IMR-90 (cell line): ENCODE results near the gene RDH13. TPM values are rescaled to one million over a fixed set of nuclear protein-coding genes. Genes with fewer than 3 reads are reported as not detected.

Experiments used
- ATAC-seq: fragments of 200-7000 bp; cut with Tn5 transposase; 2 replicates; pipeline ENCODE4 v1.9.1; 2020; ENCODE audit warnings: low read depth, mild to moderate bottlenecking, moderate library complexity
- BruUV-seq: library from RNA; stranded (reverse); fragments of 400-500 nt; replicated peaks from 2 replicates; lab custom pipeline; 2021; lab: Mats Ljungman, UMichigan
- CTCF ChIA-PET: fragments of 300-600 bp; formaldehyde crosslinking; extraction: SDS; loops from one replicate; lab custom pipeline; 2021; ENCODE audit warnings: antibody characterized with exemption; lab: Yijun Ruan, JAX
- POLR2A ChIA-PET: fragments of 300-600 bp; sonication (Branson Sonifier 250); formaldehyde crosslinking; loops from one replicate; lab custom pipeline; 2022; ENCODE audit warnings: antibody characterized with exemption; ENCODE audit not compliant: unreplicated experiment; lab: Charles Lee
- DNase-seq: peaks from one replicate; pipeline ENCODE4 v3.0.0; 2013
- H2AFZ ChIP-seq: replicated peaks from 2 replicates; pipeline ENCODE3; 2013; ENCODE audit warnings: low read length, mild to moderate bottlenecking; ENCODE audit not compliant: poor library complexity
- H2AK5ac ChIP-seq: 2 replicates; pipeline ENCODE4 v1.6.1; 2013; ENCODE audit warnings: low read depth, low read length, inconsistent platforms
- H2AK9ac ChIP-seq: replicated peaks from 2 replicates; pipeline ENCODE3; 2013; ENCODE audit warnings: mild to moderate bottlenecking, low read depth, low read length, moderate library complexity; ENCODE audit not compliant: poor library complexity
- H2BK120ac ChIP-seq: 2 replicates; pipeline ENCODE4 v1.6.1; 2013; ENCODE audit warnings: low read depth, low read length, inconsistent platforms
- H2BK15ac ChIP-seq: 3 replicates; pipeline ENCODE4 v1.6.1; 2013; ENCODE audit warnings: low read depth, low read length, inconsistent platforms
- H2BK20ac ChIP-seq: 2 replicates; pipeline ENCODE4 v1.6.1; 2013; ENCODE audit warnings: low read depth, mild to moderate bottlenecking, inconsistent platforms, low read length, moderate library complexity
- H2BK5ac ChIP-seq: 2 replicates; pipeline ENCODE4 v1.6.1; 2013; ENCODE audit warnings: mild to moderate bottlenecking, low read depth, low read length, inconsistent platforms; ENCODE audit not compliant: poor library complexity, severe bottlenecking
- H3K14ac ChIP-seq: replicated peaks from 2 replicates; pipeline ENCODE4 v1.6.1; 2013; ENCODE audit warnings: low read depth, low read length, inconsistent platforms
- H3K18ac ChIP-seq: 2 replicates; pipeline ENCODE4 v1.6.1; 2013; ENCODE audit warnings: low read depth, low read length, control low read depth
- H3K23ac ChIP-seq: 2 replicates; pipeline ENCODE4 v1.6.1; 2013; ENCODE audit warnings: low read depth, low read length, inconsistent platforms
- H3K27ac ChIP-seq: 2 replicates; pipeline ENCODE4 v1.5.1; 2013; ENCODE audit warnings: mild to moderate bottlenecking, control low read depth, low read length; ENCODE audit not compliant: insufficient read depth
- H3K27me3 ChIP-seq: 2 replicates; pipeline ENCODE4 v1.6.1; 2013; ENCODE audit warnings: low read length; ENCODE audit not compliant: control insufficient read depth, insufficient read depth
- H3K36me3 ChIP-seq: 2 replicates; pipeline ENCODE4 v1.6.1; 2013; ENCODE audit warnings: low read length, mixed read lengths; ENCODE audit not compliant: control insufficient read depth, insufficient read depth
- H3K4ac ChIP-seq: 2 replicates; pipeline ENCODE4 v1.6.1; 2013; ENCODE audit warnings: low read depth, low read length, inconsistent platforms
- H3K4me1 ChIP-seq: 2 replicates; pipeline ENCODE4 v1.6.1; 2013; ENCODE audit warnings: low read length, mixed read lengths; ENCODE audit not compliant: control insufficient read depth, insufficient read depth
- H3K4me2 ChIP-seq: 2 replicates; pipeline ENCODE4 v1.6.1; 2013; ENCODE audit warnings: low read depth, mild to moderate bottlenecking, control low read depth, low read length, moderate library complexity
- H3K4me3 ChIP-seq: 2 replicates; pipeline ENCODE4 v1.5.1; 2013; ENCODE audit warnings: low read depth, mild to moderate bottlenecking, control low read depth, low read length, moderate library complexity; ENCODE audit not compliant: insufficient read depth
- H3K56ac ChIP-seq: 2 replicates; pipeline ENCODE4 v1.6.1; 2013; ENCODE audit warnings: low read length, inconsistent platforms; ENCODE audit not compliant: insufficient read depth; ENCODE audit errors: extremely low read depth
- H3K79me1 ChIP-seq, 2 experiments: 2 replicates each; pipeline ENCODE4 v1.6.1; 2013; ENCODE audit warnings: low read length in 2 of 2, inconsistent platforms in 1 of 2, low read depth in 1 of 2
- H3K9ac ChIP-seq: 2 replicates; pipeline ENCODE4 v1.6.1; 2013; ENCODE audit warnings: low read depth, low read length, control low read depth
- H3K9me1 ChIP-seq: 2 replicates; pipeline ENCODE4 v1.6.1; 2013; ENCODE audit warnings: low read length, inconsistent platforms; ENCODE audit not compliant: insufficient read depth
- H3K9me3 ChIP-seq: 2 replicates; pipeline ENCODE4 v1.6.1; 2013; ENCODE audit warnings: low read length; ENCODE audit not compliant: control insufficient read depth, insufficient read depth
- H4K20me1 ChIP-seq: 2 replicates; pipeline ENCODE4 v1.6.1; 2013; ENCODE audit warnings: low read length, inconsistent platforms; ENCODE audit not compliant: insufficient read depth
- H4K5ac ChIP-seq: 2 replicates; pipeline ENCODE4 v1.6.1; 2013; ENCODE audit warnings: mild to moderate bottlenecking, low read depth, low read length, control low read depth
- H4K8ac ChIP-seq, 2 experiments: 2 replicates each; pipeline ENCODE4 v1.6.1; 2013; ENCODE audit warnings: low read depth in 2 of 2, low read length in 2 of 2, control low read depth in 1 of 2, inconsistent platforms in 1 of 2
- H4K91ac ChIP-seq: 2 replicates; pipeline ENCODE4 v1.6.1; 2013; ENCODE audit warnings: low read depth, low read length, inconsistent platforms; ENCODE audit not compliant: insufficient read depth
- CEBPB ChIP-seq: IDR thresholded peaks from 2 replicates; pipeline ENCODE4 v1.6.1; 2012; ENCODE audit warnings: low read depth, low read length, improper control_type of control experiment
- CHD1 ChIP-seq: IDR thresholded peaks from 2 replicates; pipeline ENCODE4 v1.6.1; 2012; ENCODE audit warnings: low read depth, low read length, improper control_type of control experiment
- FOS ChIP-seq: fragments of 150-350 bp; IDR thresholded peaks from 2 replicates; pipeline ENCODE4 v1.6.1; 2016; ENCODE audit warnings: low read depth, low read length
- MAFK ChIP-seq: IDR thresholded peaks from 2 replicates; pipeline ENCODE4 v1.6.1; 2012; ENCODE audit warnings: low read depth, low read length, improper control_type of control experiment
- MAZ ChIP-seq: IDR thresholded peaks from 2 replicates; pipeline ENCODE4 v1.6.1; 2012; ENCODE audit warnings: low read depth, mild to moderate bottlenecking, low read length, improper control_type of control experiment, moderate library complexity, borderline replicate concordance
- MXI1 ChIP-seq: IDR thresholded peaks from 2 replicates; pipeline ENCODE4 v1.6.1; 2012; ENCODE audit warnings: low read depth, mild to moderate bottlenecking, low read length, moderate library complexity, borderline replicate concordance
- NFE2L2 ChIP-seq: fragments of 150-350 bp; IDR thresholded peaks from 2 replicates; pipeline ENCODE4 v1.6.1; 2016; ENCODE audit warnings: low read depth, mild to moderate bottlenecking, low read length
- POLR2A ChIP-seq: IDR thresholded peaks from 2 replicates; pipeline ENCODE4 v1.6.1; 2012; ENCODE audit warnings: mild to moderate bottlenecking, low read depth, low read length
- RCOR1 ChIP-seq: IDR thresholded peaks from 2 replicates; pipeline ENCODE4 v1.6.1; 2012; ENCODE audit warnings: mild to moderate bottlenecking, low read length, improper control_type of control experiment; ENCODE audit not compliant: insufficient replicate concordance
- RFX5 ChIP-seq: IDR thresholded peaks from 2 replicates; pipeline ENCODE4 v1.8.0; 2012; ENCODE audit warnings: low read depth, mild to moderate bottlenecking, low read length, moderate library complexity
- SMC3 ChIP-seq: fragments of 150-350 bp; IDR thresholded peaks from 2 replicates; pipeline ENCODE4 v1.6.1; 2016; ENCODE audit warnings: low read depth, mild to moderate bottlenecking, antibody characterized with exemption, low read length, moderate library complexity
- WGBS, 2 experiments: methylation state at CpG; one replicate each; pipeline versions ENCODE4 v1.1.5 to v1.1.7; 2013; ENCODE audit warnings: missing lambda C conversion rate in 2 of 2; ENCODE audit not compliant: insufficient read length in 1 of 2; ENCODE audit errors: extremely low coverage in 2 of 2; 5-methylcytosine and 5-hydroxymethylcytosine counted together
- dilution Hi-C: fragments of 300-500 bp; cut with HindIII; formaldehyde crosslinking; loops from one replicate; pipeline ENCODE4 v1.14.3; 2018; ENCODE audit warnings: low sequenced_read_pairs; ENCODE audit not compliant: unreplicated experiment
- in situ Hi-C: fragments of 300-500 bp; cut with MboI; formaldehyde crosslinking; loops from 3 replicates; pipeline ENCODE4 v1.14.3; 2019; ENCODE audit warnings: low sequenced_read_pairs, inconsistent platforms, mixed read lengths
- intact Hi-C: fragments of 100-400 bp; cut with micrococcal nuclease; formaldehyde crosslinking; loops from 2 replicates; pipeline ENCODE4 v1.10.0; 2022
- polyA plus RNA-seq, 3 experiments: library from polyadenylated mRNA; depleted of rRNA; stranded (reverse); fragments of >200 nt; gene quantifications; 2 replicates each; pipeline ENCODE4 v1.2.3, GENCODE V29; 2012; ENCODE audit warnings: low replicate concordance in 1 of 3
- total RNA-seq: library from RNA; depleted of rRNA; stranded (reverse); fragments of >200 nt; gene quantifications from 2 replicates; pipeline ENCODE4 v1.2.3, GENCODE V29; 2012
- TF ChIP-seq, protein P1 (sequence below): fragments of 150-350 bp; IDR thresholded peaks from 2 replicates; pipeline ENCODE4 v1.6.1; 2016; ENCODE audit warnings: low read depth, mild to moderate bottlenecking, low read length, moderate library complexity, borderline replicate concordance
- TF ChIP-seq, protein P2 (sequence below): conservative IDR thresholded peaks from 2 replicates; pipeline ENCODE4 v1.5.1; 2012; ENCODE audit warnings: mild to moderate bottlenecking, low read depth, low read length, improper control_type of control experiment

RDH13 gene
- total and polyA plus RNA-seq, 2 of the 4 experiments (the other 2 are of a cell fraction): 7.5 to 7.8 TPM

DNA sequence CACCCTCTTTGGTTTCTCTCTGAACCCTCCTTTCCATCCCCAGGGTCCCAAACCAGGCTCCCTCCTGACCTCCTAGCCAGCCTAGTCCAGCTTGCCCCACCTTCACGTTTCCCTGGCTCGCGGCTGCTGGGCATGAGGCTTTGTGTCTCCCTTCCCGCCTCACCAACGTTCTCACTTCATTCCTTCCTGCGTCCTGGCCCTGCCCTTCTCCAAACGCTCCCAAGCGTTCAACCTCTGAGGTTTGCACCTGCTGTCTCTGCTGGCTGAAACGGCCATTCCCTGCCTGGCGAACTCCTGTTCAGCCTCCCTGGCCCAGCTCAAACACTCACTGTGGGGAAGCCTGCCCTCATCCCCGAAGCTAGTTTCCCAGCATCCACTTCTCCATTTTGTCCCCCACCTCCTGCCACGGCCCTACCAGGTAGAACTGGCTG is 25.1 kb upstream of the RDH13 start:
- TF ChIP-seq MAZ (no peak), RCOR1 (no peak), POLR2A (no peak), CEBPB (no peak), CHD1 (no peak), NFE2L2 (no peak), RFX5 (no peak), FOS (no peak), MAFK (no peak), MXI1 (no peak), SMC3 (no peak)
- TF ChIP-seq, protein P1, sequence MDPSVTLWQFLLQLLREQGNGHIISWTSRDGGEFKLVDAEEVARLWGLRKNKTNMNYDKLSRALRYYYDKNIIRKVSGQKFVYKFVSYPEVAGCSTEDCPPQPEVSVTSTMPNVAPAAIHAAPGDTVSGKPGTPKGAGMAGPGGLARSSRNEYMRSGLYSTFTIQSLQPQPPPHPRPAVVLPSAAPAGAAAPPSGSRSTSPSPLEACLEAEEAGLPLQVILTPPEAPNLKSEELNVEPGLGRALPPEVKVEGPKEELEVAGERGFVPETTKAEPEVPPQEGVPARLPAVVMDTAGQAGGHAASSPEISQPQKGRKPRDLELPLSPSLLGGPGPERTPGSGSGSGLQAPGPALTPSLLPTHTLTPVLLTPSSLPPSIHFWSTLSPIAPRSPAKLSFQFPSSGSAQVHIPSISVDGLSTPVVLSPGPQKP: no peak
- TF ChIP-seq, protein P2, sequence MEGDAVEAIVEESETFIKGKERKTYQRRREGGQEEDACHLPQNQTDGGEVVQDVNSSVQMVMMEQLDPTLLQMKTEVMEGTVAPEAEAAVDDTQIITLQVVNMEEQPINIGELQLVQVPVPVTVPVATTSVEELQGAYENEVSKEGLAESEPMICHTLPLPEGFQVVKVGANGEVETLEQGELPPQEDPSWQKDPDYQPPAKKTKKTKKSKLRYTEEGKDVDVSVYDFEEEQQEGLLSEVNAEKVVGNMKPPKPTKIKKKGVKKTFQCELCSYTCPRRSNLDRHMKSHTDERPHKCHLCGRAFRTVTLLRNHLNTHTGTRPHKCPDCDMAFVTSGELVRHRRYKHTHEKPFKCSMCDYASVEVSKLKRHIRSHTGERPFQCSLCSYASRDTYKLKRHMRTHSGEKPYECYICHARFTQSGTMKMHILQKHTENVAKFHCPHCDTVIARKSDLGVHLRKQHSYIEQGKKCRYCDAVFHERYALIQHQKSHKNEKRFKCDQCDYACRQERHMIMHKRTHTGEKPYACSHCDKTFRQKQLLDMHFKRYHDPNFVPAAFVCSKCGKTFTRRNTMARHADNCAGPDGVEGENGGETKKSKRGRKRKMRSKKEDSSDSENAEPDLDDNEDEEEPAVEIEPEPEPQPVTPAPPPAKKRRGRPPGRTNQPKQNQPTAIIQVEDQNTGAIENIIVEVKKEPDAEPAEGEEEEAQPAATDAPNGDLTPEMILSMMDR: no peak
- H3K18ac ChIP-seq: no peak overlapping the region
- no peak overlapping the region for H2BK120ac ChIP-seq
- no peak overlapping the region for H3K4ac ChIP-seq
- no peak overlapping the region for H3K27ac ChIP-seq
- peaks cover 26% of the 10 kb centered on the region for H3K27me3 ChIP-seq
- in situ Hi-C loops (no loop called here), intact Hi-C loops (loop anchor here (1.0 to 10.0 kb wide), 2 partner anchors 330 to 623 kb away; partner anchors contain the start of gene LENG9), dilution Hi-C loops (no loop called here)
- H2BK20ac ChIP-seq: no peak overlapping the region
- H3K4me2 ChIP-seq: no peak overlapping the region; the same call in 1 of the 2 replicates
- ATAC-seq: no peak
- peaks cover 38% of the 10 kb centered on the region for H4K20me1 ChIP-seq
- H4K5ac ChIP-seq: no peak overlapping the region
- no peak overlapping the region for H3K14ac ChIP-seq
- H3K9ac ChIP-seq: no peak overlapping the region
- DNase-seq: no peak
- H2AK9ac ChIP-seq: peak overlapping the region; percentile 85
- ChIA-PET CTCF (interaction anchor here (1.1 kb wide), 1 partner anchor 26 kb away, joined by 3 read pairs; no protein-coding TSS in a partner anchor), POLR2A (no interaction called here)
- peaks cover 21% of the 10 kb centered on the region; the same call in 1 of the 2 replicates for H3K36me3 ChIP-seq
- no TSS peak for BruUV-seq
- no peak overlapping the region for H4K8ac ChIP-seq
- peaks cover 0 to 12% of the 10 kb centered on the region in 2 experiments; a peak in 2 of 4 replicates for H3K79me1 ChIP-seq
- H4K91ac ChIP-seq: no peak overlapping the region
- no peak overlapping the region for H2AK5ac ChIP-seq
- no peaks in the 10 kb centered on the region; the same call in 1 of the 2 replicates for H3K9me1 ChIP-seq
- peaks cover 6% of the 10 kb centered on the region; the same call in 1 of the 2 replicates for H3K4me1 ChIP-seq
- no peak overlapping the region for H3K56ac ChIP-seq
- no peak overlapping the region for H3K23ac ChIP-seq
- H2BK15ac ChIP-seq: no peak overlapping the region
- H2BK5ac ChIP-seq: no peak overlapping the region
- no peak overlapping the region for H2AFZ ChIP-seq
- H3K9me3 ChIP-seq: no peaks in the 10 kb centered on the region
- WGBS, 2 experiments: 86% methylated on average over 4 of the region's 12 CpGs; no CpG with 5 or more reads in 1 of the 2 experiments
- no peak overlapping the region for H3K4me3 ChIP-seq
